Mesendoderm (in vitro differentiated cells): ENCODE measurements around the gene PRMT2.

ENCODE experiments used
- DNase-seq: peaks from one replicate; pipeline ENCODE4 v3.0.0; 2013
- H2AK5ac ChIP-seq: 2 replicates; pipeline ENCODE4 v1.6.1; 2013; ENCODE audit warnings: low read length, inconsistent platforms
- H2BK120ac ChIP-seq: 2 replicates; pipeline ENCODE4 v1.6.1; 2013; ENCODE audit warnings: low read depth, mild to moderate bottlenecking, low read length, moderate library complexity, mixed read lengths
- H2BK15ac ChIP-seq: replicated peaks from 2 replicates; pipeline ENCODE4 v1.6.1; 2013; ENCODE audit warnings: low read depth, mild to moderate bottlenecking, moderate library complexity
- H2BK5ac ChIP-seq: 2 replicates; pipeline ENCODE4 v1.6.1; 2013; ENCODE audit warnings: low read length, inconsistent platforms
- H3K18ac ChIP-seq: 2 replicates; pipeline ENCODE4 v1.6.1; 2013; ENCODE audit warnings: mild to moderate bottlenecking, low read length, mixed read lengths
- H3K23ac ChIP-seq: one replicate; pipeline ENCODE4 v1.6.1; 2013; ENCODE audit warnings: low read length
- H3K27ac ChIP-seq: 2 replicates; pipeline ENCODE4 v1.5.1; 2013; ENCODE audit warnings: low read depth, mild to moderate bottlenecking, inconsistent platforms, low read length, moderate library complexity
- H3K27me3 ChIP-seq: 2 replicates; pipeline ENCODE4 v1.6.1; 2013; ENCODE audit warnings: low read length, control low read depth, mild to moderate bottlenecking, inconsistent platforms; ENCODE audit not compliant: insufficient read depth, poor library complexity
- H3K36me3 ChIP-seq: 2 replicates; pipeline ENCODE4 v1.6.1; 2013; ENCODE audit warnings: low read length, inconsistent platforms; ENCODE audit not compliant: control insufficient read depth, insufficient read depth
- H3K4ac ChIP-seq: one replicate; pipeline ENCODE4 v1.6.1; 2013; ENCODE audit warnings: low read depth, mild to moderate bottlenecking, low read length, moderate library complexity
- H3K4me1 ChIP-seq: 2 replicates; pipeline ENCODE4 v1.6.1; 2013; ENCODE audit warnings: low read depth, low read length, inconsistent platforms; ENCODE audit not compliant: control insufficient read depth
- H3K4me2 ChIP-seq: 2 replicates; pipeline ENCODE4 v1.6.1; 2013; ENCODE audit warnings: low read length
- H3K4me3 ChIP-seq: 2 replicates; pipeline ENCODE4 v1.5.1; 2013; ENCODE audit warnings: mild to moderate bottlenecking, low read length
- H3K56ac ChIP-seq: one replicate; pipeline ENCODE4 v1.6.1; 2013; ENCODE audit warnings: low read length
- H3K79me1 ChIP-seq: 2 replicates; pipeline ENCODE4 v1.6.1; 2013; ENCODE audit warnings: low read length, inconsistent platforms
- H3K79me2 ChIP-seq: 2 replicates; pipeline ENCODE4 v1.6.1; 2013; ENCODE audit warnings: mild to moderate bottlenecking, low read length; ENCODE audit not compliant: control insufficient read depth, insufficient read depth
- H3K9ac ChIP-seq: 2 replicates; pipeline ENCODE4 v1.6.1; 2013; ENCODE audit warnings: low read length, inconsistent platforms
- H4K5ac ChIP-seq: one replicate; pipeline ENCODE4 v1.6.1; 2013; ENCODE audit warnings: low read length
- H4K8ac ChIP-seq: one replicate; pipeline ENCODE4 v1.6.1; 2013; ENCODE audit warnings: low read depth, mild to moderate bottlenecking, control low read depth, low read length, moderate library complexity
- WGBS: extraction: QIAGEN DNeasy Blood & Tissue Kit; methylation state at CpG from one replicate; pipeline ENCODE4 v1.1.7; 2013; ENCODE audit warnings: low lambda C conversion rate, missing lambda C conversion rate; ENCODE audit not compliant: insufficient coverage; ENCODE audit errors: extremely low coverage; 5-methylcytosine and 5-hydroxymethylcytosine counted together

Gene PRMT2

GRCh38 chr21:46646541-46647154 lies 11.2 kb downstream of the PRMT2 start:
- no peak overlapping the region for H3K23ac ChIP-seq
- peaks cover 20% of the 10 kb centered on the region for H3K36me3 ChIP-seq
- H3K79me2 ChIP-seq = no peaks in the 10 kb centered on the region
- no peak overlapping the region for H3K9ac ChIP-seq
- H2BK5ac ChIP-seq = no peak overlapping the region
- H3K4me2 ChIP-seq = no peak overlapping the region
- H4K5ac ChIP-seq = no peak overlapping the region
- H3K4ac ChIP-seq = no peak overlapping the region
- H3K56ac ChIP-seq = no peak overlapping the region
- WGBS = no CpG with 5 or more reads among the region's 9 CpGs
- no peak for DNase-seq
- H2BK120ac ChIP-seq = no peak overlapping the region
- no peak overlapping the region for H2BK15ac ChIP-seq
- H3K27me3 ChIP-seq = no peaks in the 10 kb centered on the region
- H2AK5ac ChIP-seq = no peak overlapping the region
- no peaks in the 10 kb centered on the region for H3K4me1 ChIP-seq
- no peak overlapping the region for H3K4me3 ChIP-seq
- H3K18ac ChIP-seq = no peak overlapping the region
- peaks cover 9% of the 10 kb centered on the region for H3K79me1 ChIP-seq
- H4K8ac ChIP-seq = no peak overlapping the region
- H3K27ac ChIP-seq = no peak overlapping the region

- Histone ChIP-seq H3K23ac (no peak overlapping the region), H2BK15ac (no peak overlapping the region), H3K4me1 (no peaks in the 10 kb centered on the region), H3K4me3 (no peak overlapping the region), H2BK120ac (no peak overlapping the region), H3K27ac (no peak overlapping the region), H2AK5ac (no peak overlapping the region), H3K18ac (no peak overlapping the region), H3K9ac (no peak overlapping the region), H3K56ac (no peak overlapping the region), H4K8ac (no peak overlapping the region), H3K79me1 (peaks cover 11% of the 10 kb centered on the region), H3K4ac (no peak overlapping the region), H2BK5ac (no peak overlapping the region), H3K79me2 (no peaks in the 10 kb centered on the region), H4K5ac (no peak overlapping the region), H3K4me2 (no peak overlapping the region), H3K27me3 (no peaks in the 10 kb centered on the region), H3K36me3 (peaks cover 27% of the 10 kb centered on the region)
- DNase-seq = no peak
- no CpG with 5 or more reads among the region's 27 CpGs for WGBS
These were observed 13.1 kb downstream of the PRMT2 start for GRCh38 chr21:46648539-46648938.

GRCh38 chr21:46649356-46649755 lies 13.9 kb downstream of the PRMT2 start:
- Histone ChIP-seq H3K36me3 (peaks cover 27% of the 10 kb centered on the region), H3K4me2 (no peak overlapping the region), H3K4me3 (no peak overlapping the region), H2BK15ac (no peak overlapping the region), H2BK120ac (no peak overlapping the region), H3K27ac (no peak overlapping the region), H3K4ac (no peak overlapping the region), H3K79me1 (peaks cover 11% of the 10 kb centered on the region), H3K23ac (no peak overlapping the region), H2AK5ac (no peak overlapping the region), H4K8ac (no peak overlapping the region), H3K56ac (no peak overlapping the region), H3K79me2 (no peaks in the 10 kb centered on the region), H4K5ac (no peak overlapping the region), H3K9ac (no peak overlapping the region), H3K27me3 (no peaks in the 10 kb centered on the region), H3K18ac (no peak overlapping the region), H2BK5ac (no peak overlapping the region), H3K4me1 (no peaks in the 10 kb centered on the region)
- no CpG with 5 or more reads among the region's 19 CpGs for WGBS
- DNase-seq = no peak

GRCh38 chr21:46650476-46651098 lies 15.1 kb downstream of the PRMT2 start:
- H3K79me1 ChIP-seq = peaks cover 11% of the 10 kb centered on the region
- H3K4me2 ChIP-seq = no peak overlapping the region
- no CpG with 5 or more reads among the region's 14 CpGs for WGBS
- H3K27ac ChIP-seq = no peak overlapping the region
- no peak overlapping the region for H2BK120ac ChIP-seq
- no peak overlapping the region for H3K4ac ChIP-seq
- no peak overlapping the region for H2BK5ac ChIP-seq
- H3K9ac ChIP-seq = no peak overlapping the region
- no peaks in the 10 kb centered on the region for H3K4me1 ChIP-seq
- no peak overlapping the region for H2AK5ac ChIP-seq
- no peak overlapping the region for H4K8ac ChIP-seq
- no peak overlapping the region for H3K56ac ChIP-seq
- no peaks in the 10 kb centered on the region for H3K79me2 ChIP-seq
- no peak overlapping the region for H3K4me3 ChIP-seq
- no peak overlapping the region for H4K5ac ChIP-seq
- no peak overlapping the region for H2BK15ac ChIP-seq
- H3K23ac ChIP-seq = no peak overlapping the region
- no peaks in the 10 kb centered on the region for H3K27me3 ChIP-seq
- peaks cover 26% of the 10 kb centered on the region for H3K36me3 ChIP-seq
- H3K18ac ChIP-seq = no peak overlapping the region
- DNase-seq = no peak

GRCh38 chr21:46651121-46651520 lies 15.6 kb downstream of the PRMT2 start:
- Histone ChIP-seq H2BK15ac (no peak overlapping the region), H3K4me3 (no peak overlapping the region), H3K79me1 (peaks cover 11% of the 10 kb centered on the region), H3K27me3 (no peaks in the 10 kb centered on the region), H4K5ac (no peak overlapping the region), H3K79me2 (no peaks in the 10 kb centered on the region), H4K8ac (no peak overlapping the region), H2BK120ac (no peak overlapping the region), H3K4me2 (no peak overlapping the region), H2BK5ac (no peak overlapping the region), H3K56ac (no peak overlapping the region), H3K23ac (no peak overlapping the region), H3K27ac (no peak overlapping the region), H3K4ac (no peak overlapping the region), H3K4me1 (no peaks in the 10 kb centered on the region), H2AK5ac (no peak overlapping the region), H3K18ac (no peak overlapping the region), H3K9ac (no peak overlapping the region), H3K36me3 (peaks cover 24% of the 10 kb centered on the region)
- WGBS = no CpG with 5 or more reads among the region's 7 CpGs
- DNase-seq = no peak

GRCh38 chr21:46655230-46655629 lies 19.8 kb downstream of the PRMT2 start:
- H3K18ac ChIP-seq = no peak overlapping the region
- H3K36me3 ChIP-seq = peaks cover 14% of the 10 kb centered on the region
- H3K4me1 ChIP-seq = no peaks in the 10 kb centered on the region
- no peaks in the 10 kb centered on the region for H3K27me3 ChIP-seq
- H3K4me3 ChIP-seq = no peak overlapping the region
- H3K56ac ChIP-seq = no peak overlapping the region
- no peak overlapping the region for H4K5ac ChIP-seq
- no peak overlapping the region for H2AK5ac ChIP-seq
- peaks cover 8% of the 10 kb centered on the region for H3K79me1 ChIP-seq
- no peak overlapping the region for H2BK15ac ChIP-seq
- H3K4ac ChIP-seq = no peak overlapping the region
- H3K9ac ChIP-seq = no peak overlapping the region
- H3K23ac ChIP-seq = no peak overlapping the region
- H3K27ac ChIP-seq = no peak overlapping the region
- H2BK120ac ChIP-seq = no peak overlapping the region
- no peak overlapping the region for H4K8ac ChIP-seq
- no peaks in the 10 kb centered on the region for H3K79me2 ChIP-seq
- no peak overlapping the region for H3K4me2 ChIP-seq
- no peak for DNase-seq
- no peak overlapping the region for H2BK5ac ChIP-seq
